ENCODE results near the gene DYNC1LI2.

- TF ChIP-seq CTCF (IDR thresholded peaks at IDR 0.05) (no peak), POLR2A (IDR thresholded peaks at IDR 0.05) (no peak), POLR2AphosphoS5 (IDR thresholded peaks at IDR 0.05) (no peak), EP300 (IDR thresholded peaks at IDR 0.05) (no peak)
These were observed 3.4 kb upstream of the DYNC1LI2 start for GRCh38 chr16:66754819-66755218.

Data from suprapubic skin (tissue), 4 donors.